ENCODE results near the gene COL12A1.

Gene COL12A1

DNA sequence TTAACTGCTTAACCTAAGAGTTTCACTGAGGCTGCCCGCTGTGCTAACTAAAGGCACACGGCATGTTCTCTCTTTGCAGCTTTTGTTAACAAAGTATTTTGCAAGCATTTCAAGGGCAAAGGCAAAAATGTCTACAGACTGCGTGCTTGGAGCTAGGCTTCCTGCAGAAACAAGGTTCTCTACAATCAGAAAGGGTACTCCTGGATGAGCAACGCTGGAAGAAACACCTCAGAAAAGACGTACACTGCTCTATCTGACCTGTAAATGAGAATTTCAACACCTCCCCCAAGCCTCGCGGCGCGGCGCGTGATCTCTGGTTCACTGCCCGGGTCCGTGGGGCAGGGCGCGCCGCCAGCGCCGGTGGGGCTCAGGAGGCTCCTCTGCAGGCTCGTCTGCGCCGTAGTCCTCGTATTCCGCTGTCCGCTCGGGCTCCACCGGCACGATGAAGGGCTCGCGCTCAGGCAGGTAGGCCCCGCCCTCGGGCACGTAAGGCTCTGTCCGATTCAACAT is 120.9 kb downstream of the COL12A1 start:
- no peak for DNase-seq (ENCODE audit: low spot score)
- in situ Hi-C loops (cut with MboI; ENCODE audit: low sequenced_read_pairs, unreplicated experiment) = no loop called here
- TF ChIP-seq, protein P1, sequence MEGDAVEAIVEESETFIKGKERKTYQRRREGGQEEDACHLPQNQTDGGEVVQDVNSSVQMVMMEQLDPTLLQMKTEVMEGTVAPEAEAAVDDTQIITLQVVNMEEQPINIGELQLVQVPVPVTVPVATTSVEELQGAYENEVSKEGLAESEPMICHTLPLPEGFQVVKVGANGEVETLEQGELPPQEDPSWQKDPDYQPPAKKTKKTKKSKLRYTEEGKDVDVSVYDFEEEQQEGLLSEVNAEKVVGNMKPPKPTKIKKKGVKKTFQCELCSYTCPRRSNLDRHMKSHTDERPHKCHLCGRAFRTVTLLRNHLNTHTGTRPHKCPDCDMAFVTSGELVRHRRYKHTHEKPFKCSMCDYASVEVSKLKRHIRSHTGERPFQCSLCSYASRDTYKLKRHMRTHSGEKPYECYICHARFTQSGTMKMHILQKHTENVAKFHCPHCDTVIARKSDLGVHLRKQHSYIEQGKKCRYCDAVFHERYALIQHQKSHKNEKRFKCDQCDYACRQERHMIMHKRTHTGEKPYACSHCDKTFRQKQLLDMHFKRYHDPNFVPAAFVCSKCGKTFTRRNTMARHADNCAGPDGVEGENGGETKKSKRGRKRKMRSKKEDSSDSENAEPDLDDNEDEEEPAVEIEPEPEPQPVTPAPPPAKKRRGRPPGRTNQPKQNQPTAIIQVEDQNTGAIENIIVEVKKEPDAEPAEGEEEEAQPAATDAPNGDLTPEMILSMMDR (IDR thresholded peaks at IDR 0.05; ENCODE audit: borderline replicate concordance, control extremely low read depth, extremely low read depth, insufficient read depth, missing control alignments) = no peak

DNA sequence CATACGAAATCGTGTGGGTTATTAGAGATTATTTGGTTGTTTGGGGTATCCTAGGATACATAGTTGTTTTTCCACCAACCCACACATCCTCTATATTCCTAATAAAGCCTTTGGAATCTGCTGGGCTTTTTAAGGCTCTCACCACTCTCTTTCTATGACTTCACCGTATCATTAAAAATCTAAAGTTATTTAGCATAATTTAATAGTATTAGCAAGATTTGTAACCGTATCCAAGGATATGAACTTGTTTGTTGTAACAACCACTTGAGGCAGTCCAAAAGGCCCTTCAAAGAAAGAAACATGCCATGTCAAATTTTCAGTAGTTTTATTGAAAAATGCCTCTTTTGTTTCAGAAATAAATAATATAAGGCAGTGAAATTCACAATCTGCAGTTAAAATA is 121.8 kb downstream of the COL12A1 start:
- TF ChIP-seq, protein P1 (IDR thresholded peaks at IDR 0.05; ENCODE audit: borderline replicate concordance, control extremely low read depth, extremely low read depth, insufficient read depth, missing control alignments) = no peak
- in situ Hi-C loops (cut with MboI; ENCODE audit: low sequenced_read_pairs, unreplicated experiment) = no loop called here
- DNase-seq (ENCODE audit: low spot score) = no peak

DNA sequence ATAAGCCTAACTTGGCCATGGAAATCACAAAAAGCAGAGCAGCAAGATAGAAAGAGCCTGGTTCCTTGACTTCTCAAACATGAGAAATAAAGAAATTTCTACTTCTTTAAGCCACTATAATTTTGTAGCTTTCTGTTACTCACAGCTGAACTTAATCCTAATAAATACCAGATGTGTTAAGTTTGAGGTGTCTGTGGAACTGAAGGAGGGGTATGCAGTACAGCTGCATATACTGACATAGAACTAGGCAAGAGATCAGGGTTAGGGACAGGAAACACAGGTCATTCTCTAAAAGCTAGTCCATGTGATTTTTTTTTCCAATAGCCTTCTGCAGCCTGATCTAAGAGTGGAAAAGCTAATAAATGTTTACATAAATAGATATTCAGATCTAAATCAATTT is 123.9 kb downstream of the COL12A1 start:
- DNase-seq (ENCODE audit: low spot score) = no peak
- in situ Hi-C loops (cut with MboI; ENCODE audit: low sequenced_read_pairs, unreplicated experiment) = no loop called here
- TF ChIP-seq, protein P1 (IDR thresholded peaks at IDR 0.05; ENCODE audit: borderline replicate concordance, control extremely low read depth, extremely low read depth, insufficient read depth, missing control alignments) = no peak

DNA sequence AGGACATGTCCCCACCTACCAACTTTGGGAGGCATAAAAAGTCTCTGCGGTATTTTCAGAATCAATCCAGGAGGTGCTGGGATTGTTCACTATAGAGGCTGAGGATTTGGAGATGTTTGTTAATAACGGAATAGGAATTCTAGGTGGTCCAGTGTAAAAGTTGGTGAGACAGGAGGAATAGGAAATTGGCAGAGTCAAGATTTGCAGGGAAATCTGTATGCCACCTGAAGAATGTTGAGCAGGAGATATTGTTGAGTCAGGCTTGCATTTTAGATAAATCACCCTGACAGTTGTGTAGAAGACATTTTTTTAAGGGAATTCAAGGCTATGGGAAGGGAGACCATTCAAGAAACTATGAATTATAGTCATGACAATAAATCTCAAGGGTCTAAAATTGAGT is 124.8 kb downstream of the COL12A1 start:
- in situ Hi-C loops (cut with MboI; ENCODE audit: low sequenced_read_pairs, unreplicated experiment) = no loop called here
- DNase-seq (ENCODE audit: low spot score) = no peak
- TF ChIP-seq, protein P1 (IDR thresholded peaks at IDR 0.05; ENCODE audit: borderline replicate concordance, control extremely low read depth, extremely low read depth, insufficient read depth, missing control alignments) = no peak

DNA sequence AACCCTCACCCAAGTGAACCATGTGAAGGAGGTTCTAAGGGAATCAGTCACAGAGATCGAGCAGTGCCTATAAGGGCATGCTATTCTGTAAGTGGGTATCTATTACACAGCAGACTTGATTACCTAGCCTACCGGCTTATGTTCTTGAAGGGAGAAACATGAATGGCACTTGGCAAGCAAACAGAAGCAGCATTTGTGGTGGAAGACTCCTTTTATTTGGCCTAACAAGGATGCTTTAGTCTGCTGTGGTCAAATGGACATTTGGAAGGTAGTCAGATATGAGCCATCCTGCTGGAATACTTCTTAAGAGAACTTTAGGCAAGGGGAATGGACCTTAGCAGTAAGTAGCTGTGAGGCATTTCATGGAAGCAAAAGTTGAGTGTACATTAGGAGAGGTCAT is 126.3 kb downstream of the COL12A1 start:
- TF ChIP-seq, protein P1 (IDR thresholded peaks at IDR 0.05; ENCODE audit: borderline replicate concordance, control extremely low read depth, extremely low read depth, insufficient read depth, missing control alignments) = no peak
- in situ Hi-C loops (cut with MboI; ENCODE audit: low sequenced_read_pairs, unreplicated experiment) = no loop called here
- DNase-seq (ENCODE audit: low spot score) = no peak

DNA sequence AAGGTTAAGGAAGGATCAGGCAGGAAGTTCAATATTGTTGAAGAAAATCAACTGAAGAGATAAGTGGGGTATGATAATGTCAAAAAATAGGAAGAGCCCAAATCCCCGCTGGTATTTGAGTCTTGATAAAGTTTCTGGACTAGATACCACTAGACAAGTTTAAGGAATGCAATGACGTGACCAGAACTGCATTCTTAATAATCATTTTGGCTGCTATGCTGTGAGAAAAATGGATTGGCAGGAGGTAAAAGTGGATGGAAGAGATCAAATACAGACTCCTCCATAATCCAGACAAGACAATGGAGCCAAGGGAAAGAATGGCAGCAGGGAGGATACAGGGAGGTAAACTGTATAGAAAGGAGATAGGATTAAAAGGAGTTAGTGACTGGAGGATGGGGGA is 128.2 kb downstream of the COL12A1 start:
- in situ Hi-C loops (cut with MboI; ENCODE audit: low sequenced_read_pairs, unreplicated experiment) = no loop called here
- DNase-seq (ENCODE audit: low spot score) = no peak
- TF ChIP-seq, protein P1 (IDR thresholded peaks at IDR 0.05; ENCODE audit: borderline replicate concordance, control extremely low read depth, extremely low read depth, insufficient read depth, missing control alignments) = no peak

DNA sequence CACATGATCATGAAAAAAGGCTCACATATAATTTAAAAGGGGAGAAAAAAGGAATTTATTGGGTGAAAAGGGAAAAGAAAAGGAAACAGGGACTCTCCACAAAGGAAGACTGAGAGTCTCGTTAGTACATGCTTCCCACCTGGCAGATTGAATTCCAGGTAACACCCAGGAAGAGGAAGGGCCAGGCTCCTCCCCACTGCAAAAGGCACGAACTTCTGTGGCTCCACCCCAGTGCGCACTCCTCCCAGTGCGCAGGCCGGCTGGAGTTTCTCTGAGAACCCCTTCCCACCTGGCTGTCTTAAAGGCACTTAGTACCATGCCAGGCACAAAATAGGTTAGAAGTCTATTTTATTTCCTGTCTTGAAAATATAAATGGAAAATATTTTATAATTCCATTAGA is 129.8 kb downstream of the COL12A1 start:
- no peak for DNase-seq (ENCODE audit: low spot score)
- in situ Hi-C loops (cut with MboI; ENCODE audit: low sequenced_read_pairs, unreplicated experiment) = no loop called here
- TF ChIP-seq, protein P1 (IDR thresholded peaks at IDR 0.05; ENCODE audit: borderline replicate concordance, control extremely low read depth, extremely low read depth, insufficient read depth, missing control alignments) = no peak
